H1 (cell line): ENCODE data around the gene CACNB2. TPM values are rescaled to one million over a fixed set of nuclear protein-coding genes. Genes with fewer than 3 reads are reported as not detected.

Source experiments
- polyA plus RNA-seq, 7 experiments: library from polyadenylated mRNA; depleted of rRNA in 3 of 7; stranded (reverse) in 5 of 7; unstranded in 2 of 7; fragments of >200 nt in 5 of 7; fragments of 200-250 nt in 2 of 7; gene quantifications; 1 replicate in 5 of 7; 2 replicates in 1 of 7; 4 replicates in 1 of 7; pipeline versions ENCODE4 v1.2.1 to v1.2.3, GENCODE V29; 2011 to 2013; ENCODE audit warnings: missing spikeins in 2 of 7, mixed read lengths in 2 of 7
- total RNA-seq: library from RNA; stranded (reverse); fragmentation: NEBNext Ultra II Directional; extraction: Animal tissue kit (Norgen Biotek cat#: 25700); gene quantifications from 2 replicates; pipeline ENCODE4 v1.2.1, GENCODE V29; 2021
- TF ChIP-seq, protein P1 (sequence below): IDR thresholded peaks from 2 replicates; pipeline ENCODE4 v1.6.1; 2012; ENCODE audit warnings: inconsistent platforms

CACNB2 gene
- total and polyA plus RNA-seq, 2 of the 8 experiments (the other 6 are each of a cell fraction or from before 2014, with no cell fraction given): 2.4 to 3.2 TPM

GRCh38 chr10:18437486-18437885 is 297.3 kb downstream of the CACNB2 start (continued):
- TF ChIP-seq, protein P1, sequence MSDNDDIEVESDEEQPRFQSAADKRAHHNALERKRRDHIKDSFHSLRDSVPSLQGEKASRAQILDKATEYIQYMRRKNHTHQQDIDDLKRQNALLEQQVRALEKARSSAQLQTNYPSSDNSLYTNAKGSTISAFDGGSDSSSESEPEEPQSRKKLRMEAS: no peak
